Skeletal muscle tissue (tissue), 4 donors: ENCODE measurements around the gene LIPK. TPM values are rescaled to one million over a fixed set of nuclear protein-coding genes. Genes with fewer than 3 reads are reported as not detected.
"Not testable (repeated sequence)": the region's sequence is repeated elsewhere in the genome, so short reads cannot be mapped to it uniquely, and the experiment has no call there.

Source experiments
- H3K27ac ChIP-seq: one replicate; pipeline ENCODE4 v1.7.0; 2013; ENCODE audit warnings: mild to moderate bottlenecking, low read depth, low read length, inconsistent platforms
- H3K27me3 ChIP-seq, 3 donors: one replicate each; pipeline ENCODE4 v1.7.0; 2013; ENCODE audit warnings: low read length in 3 of 3; ENCODE audit not compliant: control insufficient read depth in 3 of 3, insufficient read depth in 3 of 3
- H3K36me3 ChIP-seq, 3 donors: one replicate each; pipeline ENCODE4 v1.7.0; 2013; ENCODE audit warnings: low read length in 3 of 3; ENCODE audit not compliant: control insufficient read depth in 3 of 3, insufficient read depth in 3 of 3
- H3K4me1 ChIP-seq, 3 donors: one replicate each; pipeline ENCODE4 v1.7.0; 2013; ENCODE audit warnings: low read length in 3 of 3, mild to moderate bottlenecking in 3 of 3; ENCODE audit not compliant: control insufficient read depth in 3 of 3, insufficient read depth in 3 of 3
- H3K4me3 ChIP-seq, 3 donors: one replicate each; pipeline ENCODE4 v1.7.0; 2013; ENCODE audit warnings: low read length in 3 of 3
- H3K9ac ChIP-seq, 3 donors: one replicate each; pipeline ENCODE4 v1.7.0; 2013; ENCODE audit warnings: low read length in 3 of 3, mild to moderate bottlenecking in 3 of 3, moderate library complexity in 2 of 3, low read depth in 1 of 3
- H3K9me3 ChIP-seq, 3 donors: one replicate each; pipeline ENCODE4 v1.7.0; 2013; ENCODE audit warnings: low read length in 3 of 3; ENCODE audit not compliant: control insufficient read depth in 3 of 3
- total RNA-seq: library from RNA; depleted of rRNA; stranded (reverse); fragments of >200 nt; gene quantifications from one replicate; pipeline ENCODE4 v1.2.3, GENCODE V29; 2014
- donor health status: Osteomylitis.

LIPK gene, protein sequence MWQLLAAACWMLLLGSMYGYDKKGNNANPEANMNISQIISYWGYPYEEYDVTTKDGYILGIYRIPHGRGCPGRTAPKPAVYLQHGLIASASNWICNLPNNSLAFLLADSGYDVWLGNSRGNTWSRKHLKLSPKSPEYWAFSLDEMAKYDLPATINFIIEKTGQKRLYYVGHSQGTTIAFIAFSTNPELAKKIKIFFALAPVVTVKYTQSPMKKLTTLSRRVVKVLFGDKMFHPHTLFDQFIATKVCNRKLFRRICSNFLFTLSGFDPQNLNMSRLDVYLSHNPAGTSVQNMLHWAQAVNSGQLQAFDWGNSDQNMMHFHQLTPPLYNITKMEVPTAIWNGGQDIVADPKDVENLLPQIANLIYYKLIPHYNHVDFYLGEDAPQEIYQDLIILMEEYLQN
- not detected for total RNA-seq

DNA sequence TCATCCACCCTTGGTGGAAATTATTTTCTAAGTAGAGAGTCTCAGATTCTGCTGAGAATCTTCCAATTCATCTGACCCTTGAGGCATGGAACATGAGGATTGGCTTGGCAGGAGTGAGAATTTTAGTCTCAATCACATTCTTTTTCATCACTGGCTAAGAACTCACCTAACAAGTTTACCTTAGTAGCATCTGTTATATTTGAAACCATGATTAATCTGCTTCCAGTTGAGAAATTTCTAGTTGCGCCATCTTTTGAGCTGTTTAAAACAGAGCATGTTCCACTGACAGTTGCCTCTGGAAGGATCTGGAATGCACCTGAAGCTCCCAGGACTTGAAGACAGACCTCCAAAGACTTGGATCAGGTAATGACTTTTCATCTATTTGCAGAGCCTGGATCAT is at the start of gene LIPK:
LIPK (plus strand) TSS at position 292 of the 400 bp plus-strand sequence. CDS start 18,295 bp downstream, outside the sequence.
- H3K4me1 ChIP-seq = no peaks in the 10 kb centered on the region
- H3K36me3 ChIP-seq = no peaks in the 10 kb centered on the region
- H3K9me3 ChIP-seq = no peaks in the 10 kb centered on the region

DNA sequence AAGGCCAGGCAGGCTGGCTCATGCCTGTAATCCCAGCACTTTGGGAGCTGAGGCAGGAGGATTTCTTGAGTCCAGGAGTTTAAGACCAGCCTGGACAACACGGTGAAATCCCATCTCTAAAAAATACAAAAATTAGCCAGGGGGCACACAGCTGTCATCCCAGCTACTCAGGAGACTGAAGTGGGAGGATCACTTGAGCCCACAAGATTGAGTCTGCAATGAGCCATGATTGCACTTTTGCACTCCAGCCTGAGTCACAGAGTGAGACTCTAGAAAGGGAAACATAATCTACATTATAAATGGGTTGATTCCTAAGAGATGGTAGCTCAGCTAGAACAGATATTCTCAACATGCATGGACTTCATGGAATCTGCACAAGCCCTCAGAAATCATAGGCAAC is 48.1 kb upstream of the LIPK start:
- H3K4me1 ChIP-seq = no peaks in the 10 kb centered on the region
- no peaks in the 10 kb centered on the region for H3K36me3 ChIP-seq
- H3K27me3 ChIP-seq = no peaks in the 10 kb centered on the region
- H3K9ac ChIP-seq = no peak overlapping the region
- H3K9me3 ChIP-seq = no peaks in the 10 kb centered on the region
- H3K27ac ChIP-seq = no peak overlapping the region
- H3K4me3 ChIP-seq = no peak overlapping the region

More for the DNA sequence above, at the start of gene LIPK:
- H3K4me3 ChIP-seq = no peak within 1 kb of the TSS
- no peak within 1 kb of the TSS for H3K9ac ChIP-seq
- no peaks in the 10 kb centered on the region for H3K27me3 ChIP-seq
- H3K27ac ChIP-seq = no peak within 1 kb of the TSS

DNA sequence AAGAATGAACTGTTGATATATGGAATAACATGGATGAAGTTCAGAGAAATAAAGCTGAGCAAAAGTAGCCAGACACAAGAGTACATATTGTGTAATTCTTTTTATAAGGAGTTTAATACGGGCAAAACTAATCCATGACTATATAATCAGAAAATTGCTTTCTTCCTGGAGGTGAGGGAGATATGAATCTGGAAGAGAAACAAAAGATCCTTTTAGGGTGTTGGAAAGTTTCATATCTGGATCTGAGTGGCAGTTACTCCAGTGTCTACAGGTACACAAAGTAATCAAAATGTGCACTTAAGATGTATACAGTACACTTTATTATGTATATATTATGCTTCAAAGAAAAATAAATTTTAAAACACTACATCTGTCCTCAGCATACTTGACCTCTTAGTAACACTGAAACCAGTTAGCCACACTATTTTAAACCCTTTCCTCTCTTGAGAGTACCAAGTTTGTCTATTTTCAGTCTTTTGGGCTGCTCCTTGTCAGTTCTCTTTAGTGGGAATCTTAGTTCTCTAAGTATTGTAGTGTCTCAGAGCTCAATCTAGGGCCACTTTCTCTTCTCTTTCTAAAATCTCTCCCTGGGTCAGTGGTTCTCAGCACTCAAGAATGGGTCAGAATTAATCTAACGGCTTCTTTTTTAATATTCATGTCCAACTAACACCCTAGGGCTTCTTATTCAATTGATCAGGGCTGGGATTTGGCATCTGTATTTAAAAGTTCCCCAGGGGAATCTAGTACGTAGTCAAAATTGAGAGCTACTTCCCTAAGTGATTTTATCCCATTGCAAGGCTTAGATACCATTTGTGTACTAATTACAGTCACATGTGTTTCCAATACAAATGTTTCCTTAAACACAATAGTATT is 46.1 kb upstream of the LIPK start:
- H3K4me1 ChIP-seq = no peaks in the 10 kb centered on the region
- H3K9me3 ChIP-seq = no peaks in the 10 kb centered on the region
- no peak overlapping the region for H3K9ac ChIP-seq
- H3K4me3 ChIP-seq = no peak overlapping the region
- H3K27ac ChIP-seq = no peak overlapping the region
- H3K27me3 ChIP-seq = no peaks in the 10 kb centered on the region
- no peaks in the 10 kb centered on the region for H3K36me3 ChIP-seq

DNA sequence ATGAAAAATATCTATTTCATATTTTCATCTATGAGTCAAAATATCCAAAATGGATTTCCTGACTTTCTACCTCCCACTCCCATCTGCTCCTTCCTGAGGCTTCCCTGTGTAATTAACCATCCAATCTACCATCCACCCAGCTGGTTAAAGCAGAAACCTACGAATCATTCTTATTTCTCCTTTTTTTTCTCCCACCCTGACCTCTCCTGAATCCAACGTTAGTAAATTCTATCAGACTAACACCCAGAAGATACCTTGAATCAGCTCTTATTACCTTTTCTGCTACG is 45.5 kb upstream of the LIPK start:
- Histone ChIP-seq H3K9ac (no peak overlapping the region), H3K36me3 (no peaks in the 10 kb centered on the region), H3K27ac (no peak overlapping the region)

DNA sequence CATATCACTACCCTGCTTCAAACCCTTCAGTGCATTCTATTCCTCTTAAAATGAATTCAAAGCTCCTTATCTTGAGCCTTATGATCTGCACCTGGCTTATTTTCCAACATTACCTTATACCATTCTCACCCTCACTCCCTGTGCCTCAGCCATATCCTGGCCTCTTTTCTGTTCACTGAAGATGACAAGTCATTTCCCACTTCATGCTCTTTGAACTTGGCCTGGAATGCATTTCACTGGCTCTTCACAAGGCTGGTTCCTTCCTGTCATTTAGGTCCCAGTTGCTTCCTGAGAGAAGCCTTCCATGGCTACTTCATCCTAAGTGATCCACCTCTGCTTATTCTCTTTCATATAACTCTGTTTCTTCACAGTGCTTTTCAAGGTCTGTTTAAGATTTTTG is 45.0 kb upstream of the LIPK start:
- H3K36me3 ChIP-seq = no peaks in the 10 kb centered on the region
- H3K9me3 ChIP-seq = no peaks in the 10 kb centered on the region
- H3K9ac ChIP-seq = no peak overlapping the region
- no peaks in the 10 kb centered on the region for H3K27me3 ChIP-seq
- H3K4me3 ChIP-seq = no peak overlapping the region
- no peak overlapping the region for H3K27ac ChIP-seq
- H3K4me1 ChIP-seq = no peaks in the 10 kb centered on the region

More for the DNA sequence above, 45.5 kb upstream of the LIPK start:
- H3K4me1 ChIP-seq = no peaks in the 10 kb centered on the region
- H3K27me3 ChIP-seq = no peaks in the 10 kb centered on the region
- no peaks in the 10 kb centered on the region for H3K9me3 ChIP-seq
- no peak overlapping the region for H3K4me3 ChIP-seq

DNA sequence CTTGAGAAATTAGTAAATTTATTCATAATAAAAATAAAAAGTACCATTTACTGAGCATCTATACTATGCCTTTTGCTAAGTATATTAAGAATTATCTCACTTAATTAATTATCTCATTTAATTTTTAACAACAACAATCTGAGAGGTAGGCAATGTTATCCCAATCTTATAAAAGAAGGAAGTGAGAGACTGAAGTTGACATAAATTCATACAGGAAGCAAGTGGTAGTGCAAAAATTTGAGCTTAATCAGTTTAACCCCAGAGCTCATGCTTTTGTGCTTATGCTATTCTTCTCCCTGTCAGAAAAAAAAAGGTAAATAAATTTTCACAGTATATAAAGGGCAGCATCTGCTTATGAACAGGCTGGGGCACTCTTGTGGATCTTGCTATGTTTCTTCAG is 44.5 kb upstream of the LIPK start:
- no peak overlapping the region for H3K9ac ChIP-seq
- H3K27me3 ChIP-seq = no peaks in the 10 kb centered on the region
- H3K36me3 ChIP-seq = no peaks in the 10 kb centered on the region
- H3K4me1 ChIP-seq = no peaks in the 10 kb centered on the region
- no peaks in the 10 kb centered on the region for H3K9me3 ChIP-seq
- H3K4me3 ChIP-seq = no peak overlapping the region
- H3K27ac ChIP-seq = no peak overlapping the region

DNA sequence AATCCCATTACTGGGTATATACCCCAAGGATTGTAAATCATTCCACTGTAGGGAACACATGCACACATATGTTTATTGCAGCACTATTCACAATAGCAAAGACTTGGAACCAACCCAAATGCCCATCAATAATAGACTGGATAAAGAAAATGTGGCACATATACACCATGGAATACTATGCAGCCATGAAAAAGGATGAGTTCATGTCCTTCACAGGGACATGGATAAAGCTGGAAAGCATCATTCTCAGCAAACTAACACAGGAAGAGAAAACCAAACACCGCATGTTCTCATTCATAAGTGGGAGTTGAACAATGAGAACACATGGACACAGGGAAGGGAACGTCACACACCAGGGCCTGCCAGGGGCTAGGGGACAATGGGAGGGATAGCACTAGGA is 42.9 kb upstream of the LIPK start:
- not testable (repeated sequence) for H3K27me3 ChIP-seq, H3K9ac ChIP-seq, H3K4me1 ChIP-seq, H3K9me3 ChIP-seq, H3K27ac ChIP-seq, H3K4me3 ChIP-seq, H3K36me3 ChIP-seq

DNA sequence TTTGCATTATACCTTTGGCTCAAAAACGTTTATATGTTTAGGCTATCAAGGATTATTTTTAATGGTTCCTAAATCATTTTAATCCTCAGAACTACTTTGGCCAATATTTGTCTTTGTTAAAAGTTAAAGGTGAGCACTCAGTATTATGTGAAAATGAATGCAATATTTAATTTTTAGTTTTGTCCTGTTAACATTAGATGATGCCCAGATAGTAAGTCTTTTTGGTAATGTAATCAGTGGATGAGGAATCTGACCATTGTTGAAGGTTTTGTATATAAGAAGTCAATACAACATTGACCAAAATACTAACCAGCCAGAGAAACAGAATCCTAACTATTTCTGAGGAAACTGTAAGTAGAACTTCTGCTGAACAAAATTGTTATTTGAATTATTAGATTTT is 41.9 kb upstream of the LIPK start, which contains the start of gene LIPF:
LIPF (plus strand) TSS at position 301 of the 400 bp plus-strand sequence. CDS start 2,856 bp downstream, outside the sequence.
- no peak within 1 kb of the TSS for H3K9ac ChIP-seq
- H3K9me3 ChIP-seq = no peaks in the 10 kb centered on the region
- no peak within 1 kb of the TSS for H3K27ac ChIP-seq
- no peaks in the 10 kb centered on the region for H3K4me1 ChIP-seq
- H3K27me3 ChIP-seq = no peaks in the 10 kb centered on the region
- no peak within 1 kb of the TSS for H3K4me3 ChIP-seq
- H3K36me3 ChIP-seq = no peaks in the 10 kb centered on the region

DNA sequence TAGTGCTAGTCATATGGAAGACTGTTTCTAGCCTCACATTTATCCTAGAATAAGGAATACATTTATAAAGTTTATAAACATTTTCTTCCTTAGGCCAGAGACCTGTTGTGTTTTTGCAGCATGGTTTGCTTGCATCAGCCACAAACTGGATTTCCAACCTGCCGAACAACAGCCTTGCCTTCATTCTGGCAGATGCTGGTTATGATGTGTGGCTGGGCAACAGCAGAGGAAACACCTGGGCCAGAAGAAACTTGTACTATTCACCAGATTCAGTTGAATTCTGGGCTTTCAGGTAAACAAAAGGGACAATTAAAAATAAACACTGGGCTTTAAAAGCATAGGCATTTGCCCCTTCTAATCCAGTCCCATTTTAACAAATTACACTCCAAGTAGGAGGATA is 37.6 kb upstream of the LIPK start:
- no peaks in the 10 kb centered on the region for H3K36me3 ChIP-seq
- no peak overlapping the region for H3K27ac ChIP-seq
- H3K9ac ChIP-seq = no peak overlapping the region
- no peak overlapping the region for H3K4me3 ChIP-seq
- no peaks in the 10 kb centered on the region for H3K27me3 ChIP-seq
- no peaks in the 10 kb centered on the region for H3K4me1 ChIP-seq
- no peaks in the 10 kb centered on the region for H3K9me3 ChIP-seq

DNA sequence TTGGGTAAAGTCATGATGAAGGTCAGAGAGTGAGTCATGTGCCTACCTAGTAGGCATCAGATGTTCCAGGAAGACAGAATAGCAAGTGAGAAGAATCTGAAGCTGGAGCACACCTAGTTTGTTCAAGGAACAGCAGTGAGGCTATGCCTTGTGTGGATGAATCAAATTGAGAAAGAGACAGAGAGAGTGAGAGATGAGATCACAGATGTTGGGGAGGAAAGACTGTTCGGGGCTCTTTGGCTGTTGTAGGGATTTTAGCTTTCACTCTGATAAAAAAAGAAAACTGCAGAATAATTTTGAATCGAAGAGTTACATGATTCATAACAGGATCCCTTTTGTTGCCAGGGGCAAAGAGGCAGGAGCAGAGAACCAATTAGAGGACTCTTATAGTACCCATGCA is 35.6 kb upstream of the LIPK start:
- H3K27me3 ChIP-seq = no peaks in the 10 kb centered on the region
- H3K4me3 ChIP-seq = no peak overlapping the region
- H3K27ac ChIP-seq = no peak overlapping the region
- no peaks in the 10 kb centered on the region for H3K36me3 ChIP-seq
- no peak overlapping the region for H3K9ac ChIP-seq
- H3K9me3 ChIP-seq = no peaks in the 10 kb centered on the region
- H3K4me1 ChIP-seq = no peaks in the 10 kb centered on the region
